Rectal smooth muscle tissue (tissue), 1 donor: ENCODE measurements around the gene CELA3B.
"Not testable (repeated sequence)": the region's sequence is repeated elsewhere in the genome, so short reads cannot be mapped to it uniquely, and the experiment has no call there.

ENCODE experiments used
- H3K27ac ChIP-seq: one replicate; pipeline ENCODE4 v1.7.0; 2013; ENCODE audit warnings: low read depth, low read length, inconsistent platforms
- H3K27me3 ChIP-seq: one replicate; pipeline ENCODE4 v1.7.0; 2013; ENCODE audit warnings: low read length; ENCODE audit not compliant: control insufficient read depth, insufficient read depth
- H3K36me3 ChIP-seq: one replicate; pipeline ENCODE4 v1.7.0; 2013; ENCODE audit warnings: low read length; ENCODE audit not compliant: control insufficient read depth, insufficient read depth
- H3K4me1 ChIP-seq: one replicate; pipeline ENCODE4 v1.7.0; 2013; ENCODE audit warnings: low read length; ENCODE audit not compliant: control insufficient read depth, insufficient read depth
- H3K4me3 ChIP-seq: one replicate; pipeline ENCODE4 v1.7.0; 2013; ENCODE audit warnings: low read length
- H3K9ac ChIP-seq: one replicate; pipeline ENCODE4 v1.7.0; 2013; ENCODE audit warnings: low read length

CELA3B gene

DNA sequence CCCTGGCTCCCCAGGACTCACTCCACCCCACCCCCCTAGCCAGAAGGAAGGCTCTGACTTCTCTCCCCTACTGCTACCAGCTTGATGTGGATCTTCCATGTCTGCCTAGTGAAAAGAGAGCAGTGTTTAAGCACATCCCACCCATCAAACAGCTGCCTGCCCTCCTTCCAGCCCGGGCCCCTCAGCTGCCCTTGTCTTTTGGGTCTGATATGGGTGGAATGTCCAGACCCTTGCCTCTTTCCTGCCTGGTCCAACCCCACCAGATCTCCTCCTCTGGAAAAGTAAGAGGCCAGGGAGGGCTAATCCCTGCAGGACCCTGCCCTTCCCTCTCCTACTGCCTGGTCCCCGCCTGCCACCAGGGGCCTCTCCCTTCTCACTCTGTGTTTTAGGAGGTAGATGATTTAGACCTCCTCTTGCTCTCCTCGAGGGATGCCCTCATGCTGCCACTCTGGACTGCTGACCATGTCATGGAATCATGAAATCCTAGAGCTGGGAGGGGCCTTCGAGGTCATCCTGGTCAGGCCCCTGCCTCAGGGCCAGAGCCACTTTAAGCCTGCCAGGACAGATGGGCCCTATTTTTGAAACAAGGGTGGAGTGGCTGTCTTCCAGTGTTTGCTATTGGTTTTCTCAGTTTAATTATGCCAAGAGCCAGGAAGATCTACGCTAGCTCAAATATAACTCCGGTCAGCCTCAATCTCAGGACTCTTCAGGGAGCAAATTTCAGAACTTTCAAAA lies 23.9 kb upstream of the CELA3B start:
- Histone ChIP-seq H3K27me3 (no peaks in the 10 kb centered on the region), H3K9ac (no peak overlapping the region), H3K4me3 (no peak overlapping the region), H3K4me1 (peaks cover 16% of the 10 kb centered on the region), H3K36me3 (no peaks in the 10 kb centered on the region), H3K27ac (no peak overlapping the region)

DNA sequence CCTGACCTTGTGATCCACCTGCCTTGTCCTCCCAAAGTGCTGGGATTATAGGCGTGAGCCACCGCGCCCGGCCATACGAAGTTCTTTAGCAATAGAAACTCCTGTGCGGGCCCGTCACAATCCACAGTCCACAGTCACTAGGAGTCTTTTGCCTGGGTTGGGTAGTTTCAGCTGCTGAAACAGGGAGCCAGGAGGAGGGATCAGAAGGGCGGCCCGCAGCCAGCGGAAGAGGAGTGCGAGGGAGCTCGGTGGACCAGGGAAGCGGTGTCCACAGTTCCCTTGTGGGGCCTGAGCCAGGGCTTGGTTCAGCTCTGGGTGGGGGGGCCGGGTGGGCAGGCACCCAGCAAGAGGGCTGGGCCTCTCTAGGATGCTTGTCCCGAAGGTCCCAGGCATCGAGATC lies 21.8 kb upstream of the CELA3B start:
- Histone ChIP-seq H3K27ac (peak overlapping the region; percentile 1), H3K36me3 (no peaks in the 10 kb centered on the region), H3K4me3 (no peak overlapping the region), H3K27me3 (no peaks in the 10 kb centered on the region), H3K9ac (no peak overlapping the region), H3K4me1 (peaks cover 16% of the 10 kb centered on the region)

- no peaks in the 10 kb centered on the region for H3K27me3 ChIP-seq
- H3K27ac ChIP-seq = peak overlapping the region; percentile 1
- peaks cover 16% of the 10 kb centered on the region for H3K4me1 ChIP-seq
- no peak overlapping the region for H3K9ac ChIP-seq
- no peaks in the 10 kb centered on the region for H3K36me3 ChIP-seq
- H3K4me3 ChIP-seq = no peak overlapping the region
These were observed 21.1 kb upstream of the CELA3B start for GRCh38 chr1:21955501-21956281.

GRCh38 chr1:21956720-21957552 lies 19.9 kb upstream of the CELA3B start:
- Histone ChIP-seq H3K4me3 (no peak overlapping the region), H3K9ac (peak overlapping the region; percentile 14), H3K36me3 (no peaks in the 10 kb centered on the region), H3K27ac (peak overlapping the region; percentile 47), H3K4me1 (peaks cover 20% of the 10 kb centered on the region), H3K27me3 (no peaks in the 10 kb centered on the region)

GRCh38 chr1:21961337-21961736 lies 15.5 kb upstream of the CELA3B start:
- Histone ChIP-seq H3K9ac (no peak overlapping the region), H3K4me1 (peaks cover 16% of the 10 kb centered on the region), H3K27me3 (no peaks in the 10 kb centered on the region), H3K27ac (no peak overlapping the region), H3K36me3 (no peaks in the 10 kb centered on the region), H3K4me3 (no peak overlapping the region)

DNA sequence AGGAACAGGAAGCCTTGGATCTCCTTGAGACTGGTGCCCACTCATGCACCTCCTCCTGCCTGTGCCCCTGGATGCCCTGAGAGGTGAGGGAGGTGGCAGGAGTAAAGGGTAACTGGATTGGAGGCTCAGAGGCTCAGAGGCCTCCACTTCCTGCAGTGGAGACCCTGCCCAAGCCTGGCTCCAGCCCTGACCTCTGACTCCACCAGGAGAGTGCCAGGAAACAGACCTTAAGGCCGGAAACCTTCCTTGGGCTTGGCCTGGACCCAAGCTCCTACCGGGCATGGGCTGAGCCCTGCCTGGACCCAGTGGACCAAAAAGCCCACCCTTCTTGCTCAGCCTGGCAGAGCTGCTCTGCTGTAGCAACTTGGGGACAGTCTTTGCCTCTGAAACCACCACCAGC lies 15.0 kb upstream of the CELA3B start:
- Histone ChIP-seq H3K4me1 (peaks cover 12% of the 10 kb centered on the region), H3K27me3 (no peaks in the 10 kb centered on the region), H3K4me3 (no peak overlapping the region), H3K27ac (no peak overlapping the region), H3K9ac (no peak overlapping the region), H3K36me3 (no peaks in the 10 kb centered on the region)

- H3K4me1 ChIP-seq = peaks cover 4% of the 10 kb centered on the region
- H3K4me3 ChIP-seq = no peak overlapping the region
- H3K9ac ChIP-seq = no peak overlapping the region
These were observed 13.2 kb upstream of the CELA3B start for GRCh38 chr1:21963477-21964217.

GRCh38 chr1:21966247-21967000 lies 10.4 kb upstream of the CELA3B start:
- Histone ChIP-seq H3K4me3 (no peak overlapping the region), H3K9ac (no peak overlapping the region), H3K27me3 (no peaks in the 10 kb centered on the region), H3K27ac (no peak overlapping the region), H3K4me1 (peaks cover 2% of the 10 kb centered on the region), H3K36me3 (no peaks in the 10 kb centered on the region)

More at GRCh38 chr1:21963477-21964217, 13.2 kb upstream of the CELA3B start:
- H3K27ac ChIP-seq = no peak overlapping the region
- no peaks in the 10 kb centered on the region for H3K36me3 ChIP-seq
- no peaks in the 10 kb centered on the region for H3K27me3 ChIP-seq

DNA sequence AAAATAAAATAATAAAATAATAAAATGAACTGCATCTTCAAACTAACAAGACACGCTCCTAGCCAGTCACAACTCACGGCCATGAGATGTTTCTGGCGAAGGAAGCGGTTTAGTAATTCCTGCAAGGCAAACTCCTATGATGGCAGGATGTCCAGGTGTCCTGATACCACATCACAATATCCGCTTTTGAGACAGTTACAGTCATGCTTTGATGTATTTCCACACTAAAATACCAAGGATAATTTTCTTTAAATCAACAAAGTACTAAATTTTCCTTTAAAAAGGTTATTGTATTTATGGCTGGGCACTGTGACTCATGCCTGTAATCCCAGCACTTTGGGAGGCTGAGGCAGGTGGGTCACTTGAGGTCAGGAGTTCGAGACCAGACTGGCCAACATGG lies 9.6 kb upstream of the CELA3B start:
- not testable (repeated sequence) for H3K4me1 ChIP-seq, H3K27ac ChIP-seq, H3K27me3 ChIP-seq, H3K9ac ChIP-seq, H3K4me3 ChIP-seq, H3K36me3 ChIP-seq

DNA sequence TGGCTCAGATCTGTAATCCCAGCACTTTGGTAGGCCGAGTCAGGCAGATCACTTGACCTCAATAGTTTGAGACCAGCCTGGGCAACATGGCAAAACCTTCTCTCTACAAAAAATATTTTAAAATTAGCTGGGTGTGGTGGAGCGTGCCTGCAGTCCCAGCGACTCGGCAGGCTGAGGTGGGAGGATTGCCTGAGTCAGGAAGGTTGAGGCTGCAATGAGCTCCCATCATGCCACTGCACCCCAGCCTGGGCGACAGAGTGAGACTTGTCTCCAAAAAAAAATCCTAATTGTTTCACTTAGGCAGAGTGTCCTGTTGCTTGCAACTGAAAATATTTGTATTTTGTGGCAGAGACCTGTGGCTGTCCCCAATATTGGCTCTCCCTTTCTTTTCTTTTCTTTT lies 7.8 kb upstream of the CELA3B start:
- H3K36me3 ChIP-seq, H3K4me3 ChIP-seq, H3K4me1 ChIP-seq: not testable (repeated sequence)

DNA sequence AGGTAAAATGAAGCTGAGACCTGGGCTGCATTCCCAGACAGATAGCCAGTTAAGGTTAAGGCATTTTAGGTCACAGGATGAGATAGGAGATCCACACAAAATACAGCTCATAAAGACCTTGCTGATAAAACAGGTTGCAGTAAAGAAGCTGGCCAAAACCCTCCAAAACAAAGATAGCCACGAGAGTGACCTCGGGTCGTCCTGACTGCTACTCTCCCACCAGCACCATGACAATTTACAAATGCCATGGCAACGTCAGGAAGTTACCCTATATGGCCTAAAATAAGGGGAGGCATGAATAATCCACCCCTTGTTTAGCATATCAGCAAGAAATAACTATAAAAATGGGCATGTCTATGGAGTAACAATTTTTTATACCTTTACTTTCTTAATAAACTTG lies 6.3 kb upstream of the CELA3B start:
- H3K36me3 ChIP-seq, H3K27ac ChIP-seq, H3K4me3 ChIP-seq, H3K9ac ChIP-seq, H3K27me3 ChIP-seq, H3K4me1 ChIP-seq: not testable (repeated sequence)

More for the DNA sequence above, 7.8 kb upstream of the CELA3B start:
- H3K9ac ChIP-seq, H3K27me3 ChIP-seq, H3K27ac ChIP-seq: not testable (repeated sequence)
